ENCODE data around the gene PPP1R7.
"Not testable (repeated sequence)": the region's sequence is repeated elsewhere in the genome, so short reads cannot be mapped to it uniquely, and the experiment has no call there.

Gene PPP1R7

GRCh38 chr2:241149925-241150659 lies at the start of gene PPP1R7:
Gene PPP1R7 (plus strand): TSS chr2:241150467. CDS start chr2:241150496, 29 bp downstream.
- DNase-seq, result peak; percentile 96

GRCh38 chr2:241102239-241102803 lies 47.9 kb upstream of the PPP1R7 start, which contains the start of gene MTERF4:
Gene MTERF4 (minus strand): TSS chr2:241102287. CDS start chr2:241102273, 14 bp downstream.
- DNase-seq, result peak; percentile 95

- no peak for DNase-seq
Observed at GRCh38 chr2:241103176-241103595, 47.1 kb upstream of the PPP1R7 start.

GRCh38 chr2:241104611-241105010 lies 45.7 kb upstream of the PPP1R7 start:
- not testable (repeated sequence) for DNase-seq

GRCh38 chr2:241105641-241106040 lies 44.6 kb upstream of the PPP1R7 start:
- DNase-seq, result peak; percentile 53

- DNase-seq, result peak; percentile 47
Observed at GRCh38 chr2:241107031-241107783, 43.1 kb upstream of the PPP1R7 start.

- no peak for DNase-seq
Observed at GRCh38 chr2:241108271-241109209, 41.7 kb upstream of the PPP1R7 start.

GRCh38 chr2:241109210-241110088 lies 40.8 kb upstream of the PPP1R7 start:
- DNase-seq, result peak; percentile 74

GRCh38 chr2:241110089-241110606 lies 40.1 kb upstream of the PPP1R7 start:
- DNase-seq, result no peak

GRCh38 chr2:241110607-241111439 lies 39.4 kb upstream of the PPP1R7 start:
- DNase-seq, result no peak

- peak; percentile 65 for DNase-seq
Observed at GRCh38 chr2:241111440-241111805, 38.8 kb upstream of the PPP1R7 start.

- no peak for DNase-seq
Observed at GRCh38 chr2:241112046-241112445, 38.2 kb upstream of the PPP1R7 start.

GRCh38 chr2:241112592-241112991 lies 37.7 kb upstream of the PPP1R7 start:
- peak; percentile 79 for DNase-seq

GRCh38 chr2:241114836-241115235 lies 35.4 kb upstream of the PPP1R7 start:
- no peak for DNase-seq

- DNase-seq, result no peak
Observed at GRCh38 chr2:241115361-241115760, 34.9 kb upstream of the PPP1R7 start.

- DNase-seq, result no peak
Observed at GRCh38 chr2:241116606-241117560, 33.4 kb upstream of the PPP1R7 start.

- no peak for DNase-seq
Observed at GRCh38 chr2:241118737-241119505, 31.3 kb upstream of the PPP1R7 start.

- DNase-seq, result no peak
Observed at GRCh38 chr2:241120440-241120839, 29.8 kb upstream of the PPP1R7 start.
